Frontal cortex (tissue), 4 donors: ENCODE measurements around the gene FOXJ3. TPM values are rescaled to one million over a fixed set of nuclear protein-coding genes. Genes with fewer than 3 reads are reported as not detected.

ENCODE experiments used
- DNase-seq, 2 donors: peaks; one replicate each; pipeline ENCODE4 v3.0.0; 2012; ENCODE audit warnings: low spot score in 2 of 2
- FAIRE-seq: peaks from 2 replicates; lab custom pipeline; 2012; peaks lifted over from hg19 to GRCh38; lab: Jason Lieb, UNC
- total RNA-seq: library from RNA; depleted of rRNA; stranded (reverse); fragments of >200 nt; gene quantifications from one replicate; pipeline ENCODE4 v1.2.3, GENCODE V29; 2014
- donor health status: control.
- donor health status: control.
- donor health status: control.

Gene FOXJ3
- total RNA-seq, 1 donor from 2014 or later = 90.5 TPM

DNA sequence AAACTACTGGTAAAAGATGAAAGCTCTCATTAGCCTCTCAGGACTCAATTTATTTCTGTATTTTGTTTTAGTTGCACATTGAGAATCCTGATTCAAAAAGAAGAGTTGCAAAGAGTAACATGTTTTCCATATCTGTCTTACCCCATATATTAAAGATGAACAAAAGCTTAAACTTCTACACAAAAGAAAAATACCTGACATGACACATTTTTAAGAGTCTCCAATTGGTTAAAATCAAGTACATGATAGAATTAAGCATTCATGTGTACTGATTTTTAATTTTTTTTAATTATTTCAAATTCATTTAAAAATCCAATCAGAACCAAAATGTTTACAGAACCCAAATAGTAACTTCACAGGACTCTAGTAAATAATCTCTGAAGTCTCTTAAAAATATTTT is 72.0 kb downstream of the FOXJ3 start:
- FAIRE-seq (no peak), DNase-seq (no peak)

DNA sequence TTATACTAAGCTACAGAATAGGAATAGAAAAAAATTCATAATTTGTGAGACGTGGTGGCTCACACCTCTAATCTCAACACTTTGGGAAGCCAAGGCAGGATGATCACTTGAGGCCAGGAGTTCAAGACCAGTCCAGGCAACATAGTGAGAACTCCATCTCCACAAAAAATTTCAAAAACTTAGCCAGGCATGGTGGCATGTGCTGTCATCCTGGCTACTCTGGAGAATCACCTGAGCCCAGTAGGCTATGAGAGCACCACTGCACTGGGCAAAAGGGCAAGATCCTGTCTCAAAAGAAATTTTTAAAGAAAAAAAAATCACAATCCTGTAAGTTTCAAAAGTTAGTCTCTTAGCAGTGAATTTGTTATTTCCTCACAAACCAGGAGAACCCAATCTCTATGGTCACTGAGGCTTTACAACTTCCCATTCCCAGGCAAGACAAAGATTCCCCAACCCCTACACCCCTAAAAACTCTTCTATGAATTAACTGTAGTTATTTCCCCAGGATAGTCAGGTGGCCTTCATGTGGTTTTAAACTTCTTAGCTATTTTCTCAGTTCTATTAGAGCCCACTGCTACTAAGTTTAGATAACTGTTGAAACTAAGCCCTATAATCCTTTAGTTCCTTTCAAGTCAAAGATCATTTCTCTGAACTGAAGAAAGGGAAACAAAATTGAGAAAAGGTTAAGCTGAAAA is 74.5 kb downstream of the FOXJ3 start:
- FAIRE-seq = no peak
- no peak for DNase-seq

DNA sequence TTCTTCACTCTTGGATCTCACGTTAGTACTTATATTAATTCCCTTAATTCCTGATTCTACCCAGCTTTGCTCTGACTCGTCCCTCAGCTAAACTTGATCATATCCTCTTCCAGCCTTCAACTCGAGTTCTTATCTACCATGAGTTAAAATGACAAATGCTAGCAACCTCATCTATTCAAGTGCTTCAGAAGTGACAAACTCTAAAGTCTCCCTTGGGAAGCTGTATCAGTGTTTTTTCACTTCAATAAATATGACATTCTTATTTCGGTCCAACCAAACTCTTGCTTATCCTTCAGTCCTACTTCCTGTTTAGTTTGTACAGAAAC is 75.3 kb downstream of the FOXJ3 start:
- FAIRE-seq (no peak), DNase-seq (no peak)

DNA sequence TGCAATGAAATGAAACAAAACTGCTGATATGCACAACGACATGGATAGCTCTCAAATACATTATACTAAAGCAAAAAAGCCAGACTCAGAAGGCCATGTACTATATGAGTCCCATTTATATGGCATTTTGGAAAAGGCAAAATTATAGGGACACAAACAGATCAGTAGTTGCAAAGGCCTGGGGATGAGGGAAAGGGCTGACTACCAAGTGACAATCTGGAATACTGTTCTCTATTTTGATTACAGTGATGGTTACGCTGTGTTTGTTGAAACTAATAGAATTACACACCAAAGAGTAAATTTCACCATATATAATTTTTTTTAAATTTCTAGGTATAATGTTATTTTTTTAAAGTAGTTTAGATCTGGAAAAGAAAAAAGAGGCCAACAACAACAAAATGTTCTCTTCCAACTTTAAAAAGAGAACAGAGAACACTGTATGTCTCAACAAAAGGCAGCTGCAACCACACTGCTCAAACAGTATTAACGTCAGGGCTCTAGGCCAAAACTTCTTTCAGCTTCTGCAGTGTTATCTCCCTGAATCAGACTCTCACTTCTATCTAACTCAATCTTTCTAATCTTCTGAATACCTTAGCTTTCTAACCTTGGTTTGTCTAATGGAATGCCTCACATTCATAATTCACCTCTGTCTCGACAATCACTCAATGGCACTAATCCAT is 75.8 kb downstream of the FOXJ3 start:
- FAIRE-seq (peak; percentile 70), DNase-seq (peak in 1 of 2 donors; percentile 9)

DNA sequence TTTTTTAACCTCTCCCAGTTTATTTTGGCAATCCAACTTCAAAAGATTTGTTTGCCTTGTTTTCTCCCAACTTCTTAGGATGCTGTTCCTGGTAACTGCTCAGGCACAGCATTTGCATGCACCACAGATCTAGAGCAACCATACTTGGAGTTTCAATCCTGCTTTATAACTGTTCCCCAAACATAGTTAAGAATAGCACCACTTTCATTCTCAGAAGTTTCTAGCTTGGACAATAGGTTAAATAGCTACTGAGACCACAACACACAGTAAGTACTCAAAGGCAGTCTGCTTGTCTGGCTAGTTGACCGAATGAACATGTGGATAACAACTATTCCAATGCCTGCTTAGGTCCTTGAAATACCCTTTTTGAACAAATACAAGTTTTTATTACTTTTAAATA is 76.8 kb downstream of the FOXJ3 start:
- FAIRE-seq = no peak

DNA sequence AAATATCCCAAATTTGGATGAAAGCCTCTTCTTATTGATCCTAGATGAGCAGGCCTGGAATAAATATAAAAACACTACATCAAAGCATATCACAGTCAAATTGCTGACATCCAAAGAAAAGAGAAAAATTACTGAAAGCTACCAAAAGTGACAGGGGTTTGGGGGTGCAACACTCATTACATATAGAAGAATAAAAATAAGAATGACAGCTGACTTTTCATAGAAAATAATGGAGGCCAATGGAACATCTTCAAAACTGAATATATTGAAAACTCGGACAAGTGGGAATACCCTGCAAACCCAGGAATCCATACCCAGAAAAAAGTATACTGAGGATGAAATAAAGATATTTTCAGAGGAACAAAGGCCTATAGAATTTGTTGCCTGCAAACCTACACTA is 84.0 kb downstream of the FOXJ3 start:
- FAIRE-seq (no peak), DNase-seq (no peak)

More for the DNA sequence above, 76.8 kb downstream of the FOXJ3 start:
- no peak for DNase-seq

DNA sequence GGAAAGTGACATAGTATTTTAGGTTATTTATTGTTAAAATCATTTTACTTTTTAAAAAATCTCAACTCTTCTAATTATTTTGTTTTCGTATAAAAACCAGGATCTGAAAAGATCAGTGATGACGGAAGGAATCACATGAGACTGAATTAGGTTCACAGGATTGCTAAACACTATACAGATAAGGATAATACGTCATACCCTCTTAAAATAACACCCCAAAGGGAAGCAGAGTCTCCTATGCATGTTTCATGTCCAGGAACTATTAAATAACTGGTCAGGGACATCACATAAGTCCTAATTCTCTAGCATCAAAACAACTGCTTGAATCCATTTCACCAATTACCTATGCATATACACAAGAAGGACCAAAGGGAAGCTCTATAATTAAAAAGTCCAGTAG is 84.9 kb downstream of the FOXJ3 start:
- DNase-seq = no peak
- no peak for FAIRE-seq

DNA sequence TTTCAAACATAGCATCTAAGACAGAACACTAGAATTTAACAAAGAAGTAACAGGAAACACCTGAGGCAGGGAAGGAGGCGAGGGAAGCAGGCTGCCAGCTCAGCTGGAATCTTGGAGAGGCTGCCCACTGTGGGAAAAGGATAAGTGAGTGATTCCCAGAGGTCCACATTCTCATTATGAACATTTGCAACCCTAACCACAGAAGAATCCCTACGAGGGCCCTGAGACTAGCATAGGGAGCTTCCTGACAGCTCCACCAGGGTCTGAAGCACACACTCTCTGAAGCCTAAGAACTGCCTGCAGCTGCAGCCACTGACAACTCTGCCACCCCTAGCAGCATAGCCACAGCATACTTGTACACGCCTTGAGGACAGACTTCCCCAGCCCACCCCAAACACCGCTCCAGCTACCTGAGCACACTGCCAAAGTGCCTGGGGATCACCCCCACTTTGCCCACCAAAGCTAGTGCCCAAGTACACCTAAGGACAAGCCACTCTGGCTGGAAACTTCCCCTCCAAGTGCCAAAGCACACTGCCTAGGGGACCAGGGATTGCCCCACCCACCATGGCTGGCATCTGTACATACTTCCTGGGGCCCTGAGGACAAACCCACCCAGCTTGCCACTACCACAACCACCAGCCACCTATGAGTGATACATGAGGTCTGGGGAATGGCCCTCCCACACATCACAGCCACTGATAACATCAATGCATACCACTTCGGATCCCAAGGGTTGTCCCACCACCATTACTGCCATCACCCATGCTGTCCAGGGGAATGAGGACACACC is 93.9 kb downstream of the FOXJ3 start:
- FAIRE-seq (no peak), DNase-seq (no peak)

DNA sequence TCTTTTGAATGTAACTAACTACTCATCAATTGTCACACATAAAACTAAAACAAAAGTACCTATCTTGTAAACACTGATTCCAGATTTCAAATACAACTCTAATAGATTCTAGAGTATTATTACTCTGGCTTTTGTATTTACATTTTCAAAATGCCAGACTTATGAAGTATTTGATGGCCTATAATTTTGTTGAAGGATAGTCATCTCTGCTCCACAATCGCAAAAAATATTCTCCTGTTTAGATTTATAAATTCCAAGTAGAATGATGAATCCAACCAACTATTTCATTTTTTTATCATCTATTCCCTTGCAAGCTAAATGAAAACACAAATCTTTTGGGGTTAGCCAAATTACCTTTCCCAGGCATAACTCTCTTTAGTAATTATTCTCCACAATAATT is 95.5 kb downstream of the FOXJ3 start:
- FAIRE-seq (no peak), DNase-seq (no peak)

DNA sequence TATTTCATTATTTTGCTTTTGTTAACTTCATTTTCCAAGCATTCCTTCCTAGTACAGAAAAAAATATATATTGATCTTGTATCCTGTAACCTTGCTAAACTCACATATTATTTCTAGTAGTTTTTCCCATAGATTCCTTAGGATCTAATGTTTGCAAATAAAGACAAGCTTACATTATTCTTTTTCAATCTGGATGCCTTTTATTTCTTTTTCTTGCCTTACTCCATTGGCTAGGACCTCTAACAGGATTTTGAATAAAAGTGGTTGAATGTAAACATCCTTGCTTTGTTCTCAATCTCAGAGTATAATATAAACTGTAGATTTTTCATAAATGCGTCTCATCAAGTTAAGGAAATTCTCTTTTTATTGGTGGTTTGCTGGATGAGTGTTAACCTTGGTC is 96.0 kb downstream of the FOXJ3 start:
- DNase-seq (no peak), FAIRE-seq (no peak)

DNA sequence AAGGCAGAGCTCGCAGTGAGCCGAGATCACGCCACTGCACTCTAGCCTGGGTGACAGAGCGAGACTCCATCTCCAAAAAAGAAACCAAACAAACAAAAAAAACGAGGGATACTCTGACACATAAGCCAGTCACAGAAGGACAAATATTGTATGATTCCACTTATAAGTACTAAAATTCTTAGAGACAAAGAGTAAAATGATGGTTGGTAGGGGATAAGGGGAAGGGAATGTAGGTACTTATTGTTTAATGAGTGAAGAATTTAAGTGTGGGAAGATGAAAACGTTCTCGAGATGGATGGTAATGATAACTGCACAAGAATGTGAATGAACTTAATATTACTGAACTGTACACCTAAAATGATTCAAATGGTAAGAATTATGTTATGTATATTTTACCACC is 103.8 kb downstream of the FOXJ3 start:
- DNase-seq = no peak
- FAIRE-seq = no peak

DNA sequence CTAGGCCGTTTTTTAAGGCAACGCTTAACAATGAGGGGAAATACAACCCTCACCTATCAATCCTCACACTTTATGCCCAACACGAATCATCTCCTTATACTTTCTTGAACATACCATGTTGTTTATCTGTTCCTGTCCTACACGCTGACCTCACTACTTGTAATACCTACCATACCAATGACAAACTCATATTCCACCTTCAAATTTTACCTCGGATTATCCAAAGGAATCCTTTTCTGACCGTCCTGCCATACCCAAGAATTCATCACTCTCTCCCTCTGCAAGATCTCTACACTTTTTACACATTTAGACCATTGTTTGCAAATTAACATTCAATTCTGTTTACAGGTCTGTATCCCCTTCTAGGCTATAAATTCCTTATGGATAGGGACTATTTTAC is 106.1 kb downstream of the FOXJ3 start:
- DNase-seq = no peak
- no peak for FAIRE-seq

DNA sequence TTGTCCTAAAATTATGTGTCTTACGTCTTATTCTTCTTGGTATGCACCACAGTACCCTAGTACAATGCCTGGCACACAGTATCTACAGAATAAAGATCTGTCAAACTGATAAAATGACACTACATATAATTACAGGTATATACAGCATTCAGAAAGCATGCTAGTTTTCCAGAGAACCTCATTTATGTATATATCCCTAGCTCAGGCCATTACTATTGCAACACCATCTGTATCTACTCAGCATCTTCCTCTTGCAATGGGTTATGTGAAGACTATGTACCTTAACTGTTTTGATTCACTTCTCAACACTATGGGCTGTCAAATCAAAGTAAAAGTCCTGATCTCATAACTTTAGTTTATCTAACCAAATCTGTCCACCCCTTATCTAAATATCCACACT is 112.0 kb downstream of the FOXJ3 start:
- FAIRE-seq (no peak), DNase-seq (no peak)

DNA sequence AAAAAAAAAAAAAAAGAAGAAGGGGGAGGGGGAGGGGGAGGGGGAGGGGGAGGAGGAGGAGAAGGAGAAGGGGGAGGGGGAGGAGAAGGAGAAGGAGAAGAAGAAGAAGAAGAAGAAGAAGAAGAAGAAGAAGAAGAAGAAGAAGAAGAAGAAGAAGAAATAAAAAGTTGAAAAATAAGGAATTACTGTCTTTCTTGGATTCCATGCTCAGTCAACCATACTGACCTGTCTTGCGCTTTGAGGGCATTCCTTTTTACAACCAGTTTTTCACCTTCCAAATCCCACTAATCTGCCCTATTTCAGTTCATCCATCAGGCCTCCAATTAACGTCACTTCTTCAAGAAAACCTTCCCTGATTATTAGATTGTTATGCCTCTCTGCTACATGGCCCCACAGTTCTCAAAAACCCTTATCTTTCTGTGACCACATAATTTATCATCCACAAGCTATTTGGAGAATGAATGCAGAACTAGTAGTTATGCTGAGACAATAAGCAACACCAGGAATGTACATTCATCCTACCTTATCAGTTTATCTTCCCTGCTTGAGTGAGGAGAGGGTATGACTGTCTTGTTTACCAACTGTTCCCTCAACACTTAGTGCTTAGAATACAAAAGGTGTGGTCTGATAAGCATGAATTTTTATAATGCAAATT is 113.0 kb downstream of the FOXJ3 start:
- FAIRE-seq = no peak
- no peak for DNase-seq

DNA sequence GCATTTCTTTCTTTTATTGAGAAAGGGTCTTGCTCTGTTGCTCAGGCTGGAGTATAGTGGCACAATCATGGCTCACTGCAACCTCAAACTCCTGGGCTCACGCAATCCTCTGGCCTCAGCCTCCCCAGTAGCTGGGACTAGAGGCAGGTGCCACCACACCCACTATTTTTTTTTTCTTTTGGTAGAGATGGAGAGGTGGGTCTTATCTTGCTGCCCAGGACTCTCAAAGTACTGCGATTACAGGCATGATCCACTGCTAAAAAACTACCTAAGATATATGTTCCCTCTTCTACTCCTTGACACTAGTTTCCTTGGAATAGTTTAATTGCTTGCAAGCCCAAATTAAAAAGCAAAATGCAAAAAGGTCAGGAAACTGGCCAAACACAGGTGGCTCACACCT is 113.6 kb downstream of the FOXJ3 start:
- no peak for FAIRE-seq
- no peak for DNase-seq

DNA sequence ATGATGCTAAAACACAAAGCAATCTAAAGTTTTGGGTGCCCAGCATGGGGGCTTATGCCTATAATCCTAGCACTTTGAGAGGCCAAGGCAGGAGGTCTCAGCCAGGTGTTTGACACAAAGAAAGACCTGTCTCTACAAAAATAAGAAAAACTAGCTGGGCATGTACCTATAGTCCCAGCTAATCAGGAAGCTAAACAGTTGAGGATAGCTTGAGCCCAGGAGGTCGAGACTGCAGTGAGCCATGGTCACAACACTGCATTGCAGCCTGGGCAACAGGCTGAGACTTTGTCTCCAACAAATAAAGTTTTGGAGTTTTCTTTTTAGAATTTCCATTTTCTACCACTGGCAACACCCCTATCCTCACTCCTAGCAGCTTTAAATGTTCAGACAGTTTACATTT is 115.4 kb downstream of the FOXJ3 start:
- no peak for DNase-seq
- FAIRE-seq = no peak

DNA sequence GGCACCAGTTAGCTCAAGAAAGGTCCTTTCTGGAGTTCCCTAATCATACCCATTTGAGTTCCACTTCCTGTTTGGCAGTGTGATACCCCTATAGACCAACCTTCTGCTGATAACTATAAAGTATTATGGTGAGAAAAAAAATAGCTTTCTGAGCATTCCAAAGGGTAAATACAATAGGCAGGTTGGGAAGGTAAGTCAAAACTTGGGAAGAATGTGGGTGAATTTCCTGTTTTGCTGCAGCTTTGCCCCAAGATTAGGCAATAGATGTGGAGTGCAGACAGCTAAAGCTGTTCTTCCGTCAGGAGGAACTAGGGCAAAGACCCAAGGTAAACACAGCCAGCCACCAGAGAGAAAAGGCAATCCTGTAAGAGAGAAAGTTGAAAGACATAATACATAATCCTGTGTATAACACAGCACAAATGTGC is 120.6 kb downstream of the FOXJ3 start:
- DNase-seq = no peak
- FAIRE-seq = no peak

DNA sequence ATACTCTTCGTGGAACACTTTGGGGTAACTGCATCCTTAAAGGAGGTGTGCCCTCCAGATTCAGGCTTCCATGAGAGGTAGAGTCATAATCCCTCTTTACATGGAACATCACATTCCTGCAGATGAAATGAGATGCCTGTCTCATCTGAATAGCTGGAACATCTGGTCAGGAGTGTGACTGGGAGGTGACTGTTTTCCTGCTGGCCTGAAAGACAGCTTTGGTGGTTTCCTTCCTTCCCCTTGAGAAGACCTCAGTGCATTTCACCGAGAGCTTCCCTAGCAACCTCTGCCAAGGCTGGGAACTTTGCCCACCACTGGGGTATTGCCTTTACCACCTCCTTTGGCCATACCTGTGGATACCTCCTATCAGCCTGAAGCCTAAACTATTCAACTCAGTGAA is 123.8 kb downstream of the FOXJ3 start:
- no peak for FAIRE-seq
- no peak for DNase-seq

DNA sequence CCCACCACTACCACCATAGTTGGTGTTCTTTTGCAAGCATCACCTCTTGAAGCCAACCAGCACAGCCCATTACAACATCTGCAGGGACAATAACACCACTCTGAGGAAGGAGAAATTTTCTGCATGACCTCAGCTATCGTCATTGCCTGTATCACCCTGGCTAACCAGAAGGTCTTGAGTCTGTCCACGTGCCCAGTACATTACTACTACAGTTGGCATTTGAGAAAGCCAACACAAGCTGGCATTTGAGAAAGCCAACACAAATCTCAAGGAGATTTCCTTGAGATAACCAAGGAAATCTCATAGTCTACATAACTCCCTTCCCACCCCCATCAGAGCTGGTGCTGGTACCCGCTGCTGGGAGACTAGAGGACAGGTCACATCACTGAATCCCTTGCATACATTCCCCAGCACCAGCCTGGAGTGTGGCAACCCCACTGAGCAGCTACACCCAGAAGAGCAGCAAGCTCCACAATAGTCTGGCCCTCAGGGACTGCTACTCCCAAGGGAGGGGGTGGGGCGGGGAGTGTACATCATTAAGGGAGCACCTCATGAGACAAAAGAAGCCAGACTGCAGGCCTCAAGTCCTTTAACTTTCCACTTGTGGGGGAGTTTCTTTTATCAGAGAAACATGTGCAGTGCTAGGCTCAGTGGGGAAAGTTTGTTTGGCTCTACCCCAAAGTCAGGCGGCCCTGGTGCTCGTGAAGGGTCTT is 124.5 kb downstream of the FOXJ3 start:
- FAIRE-seq = no peak
- DNase-seq = no peak
